CD14-positive monocyte (primary cell): Measurements from ENCODE around the gene BCOR. TPM values are rescaled to one million over a fixed set of nuclear protein-coding genes. Genes with fewer than 3 reads are reported as not detected.
A peak's percentile ranks its signal among the peaks of the same experiment; 100 is the strongest.

Experiments
- DNase-seq, 3 donors: peaks; one replicate each; pipeline ENCODE4 v3.0.0-alpha.2; 2011 to 2022
- H2AFZ ChIP-seq: 2 replicates; pipeline ENCODE4 v1.6.0; 2012; ENCODE audit warnings: mild to moderate bottlenecking, low read depth, low read length, inconsistent platforms; ENCODE audit not compliant: insufficient read depth, poor library complexity, severe bottlenecking
- H3K27ac ChIP-seq, 2 donors: 1 replicate in 1 of 2; 2 replicates in 1 of 2; pipeline ENCODE4 v1.5.1; 2012 to 2013; ENCODE audit warnings: low read length in 2 of 2, control low read depth in 1 of 2, inconsistent platforms in 1 of 2, low read depth in 1 of 2, mild to moderate bottlenecking in 1 of 2
- H3K27me3 ChIP-seq, 2 donors: one replicate each; pipeline versions ENCODE4 v1.6.0 to v1.6.1; 2011 to 2013; ENCODE audit warnings: low read length in 2 of 2; ENCODE audit not compliant: control insufficient read depth in 2 of 2, insufficient read depth in 2 of 2
- H3K36me3 ChIP-seq, 2 donors: replicated peaks in 1 of 2; 1 replicate in 1 of 2; 2 replicates in 1 of 2; pipeline versions ENCODE4 v1.5.1 to v1.6.1; 2012 to 2013; ENCODE audit warnings: low read length in 2 of 2, control low read depth in 1 of 2, inconsistent platforms in 1 of 2, mild to moderate bottlenecking in 1 of 2; ENCODE audit not compliant: insufficient read depth in 2 of 2, control insufficient read depth in 1 of 2
- H3K4me1 ChIP-seq, 2 donors: 1 replicate in 1 of 2; 2 replicates in 1 of 2; pipeline versions ENCODE4 v1.5.1 to v1.6.1; 2012 to 2013; ENCODE audit warnings: low read length in 2 of 2, control low read depth in 1 of 2, inconsistent platforms in 1 of 2, mild to moderate bottlenecking in 1 of 2, moderate library complexity in 1 of 2; ENCODE audit not compliant: insufficient read depth in 2 of 2, control insufficient read depth in 1 of 2
- H3K4me2 ChIP-seq: replicated peaks from 2 replicates; pipeline ENCODE3; 2012; ENCODE audit warnings: low read length, moderate library complexity, mild to moderate bottlenecking; ENCODE audit not compliant: poor library complexity, severe bottlenecking; ENCODE audit errors: extremely low read depth
- H3K4me3 ChIP-seq, 3 experiments: fragments of 200-600 bp in 1 of 3; sonication (generic) in 1 of 3; replicated peaks in 1 of 3; 1 replicate in 2 of 3; 2 replicates in 1 of 3; pipeline ENCODE4 v1.5.1; 2011 to 2013; ENCODE audit warnings: low read length in 3 of 3, mild to moderate bottlenecking in 3 of 3, control low read depth in 2 of 3, low read depth in 2 of 3, inconsistent platforms in 1 of 3, moderate library complexity in 1 of 3
- H3K79me2 ChIP-seq: 2 replicates; pipeline ENCODE4 v1.6.0; 2012; ENCODE audit warnings: mild to moderate bottlenecking, control low read depth, inconsistent platforms, low read length, moderate library complexity; ENCODE audit not compliant: insufficient read depth
- H3K9ac ChIP-seq: 2 replicates; pipeline ENCODE4 v1.6.0; 2017; ENCODE audit warnings: low read length, mild to moderate bottlenecking; ENCODE audit not compliant: insufficient read depth, poor library complexity, severe bottlenecking
- H3K9me3 ChIP-seq, 2 donors: replicated peaks in 1 of 2; 1 replicate in 1 of 2; 2 replicates in 1 of 2; pipeline versions ENCODE4 v1.5.1 to v1.6.1; 2012 to 2013; ENCODE audit warnings: low read length in 2 of 2, control low read depth in 1 of 2; ENCODE audit not compliant: control insufficient read depth in 1 of 2, insufficient read depth in 1 of 2
- H4K20me1 ChIP-seq: 2 replicates; pipeline ENCODE4 v1.6.0; 2012; ENCODE audit warnings: mild to moderate bottlenecking, low read length, control low read depth, moderate library complexity; ENCODE audit not compliant: insufficient read depth
- H3K27ac Mint-ChIP-seq, 7 donors: one replicate each; pipeline ENCODE4 v1.8.0; 2020; ENCODE audit warnings: mild to moderate bottlenecking in 7 of 7, mixed read lengths in 7 of 7, moderate library complexity in 6 of 7, inconsistent platforms in 2 of 7
- H3K27me3 Mint-ChIP-seq, 3 donors: one replicate each; pipeline ENCODE4 v1.8.0; 2021 to 2022; ENCODE audit warnings: low read depth in 3 of 3, mild to moderate bottlenecking in 3 of 3, mixed read lengths in 3 of 3, moderate library complexity in 3 of 3, inconsistent platforms in 1 of 3
- H3K36me3 Mint-ChIP-seq, 2 donors: one replicate each; pipeline ENCODE4 v1.8.0; 2020; ENCODE audit warnings: mixed read lengths in 2 of 2, inconsistent platforms in 1 of 2, mild to moderate bottlenecking in 1 of 2
- H3K4me1 Mint-ChIP-seq: one replicate; pipeline ENCODE4 v1.8.0; 2020; ENCODE audit warnings: mild to moderate bottlenecking, mixed read lengths
- H3K4me3 Mint-ChIP-seq, 2 donors: one replicate each; pipeline ENCODE4 v1.8.0; 2020; ENCODE audit warnings: mild to moderate bottlenecking in 2 of 2, mixed read lengths in 2 of 2, moderate library complexity in 1 of 2
- H3K9me3 Mint-ChIP-seq, 7 donors: one replicate each; pipeline ENCODE4 v1.8.0; 2020 to 2022; ENCODE audit warnings: mixed read lengths in 7 of 7, mild to moderate bottlenecking in 6 of 7, moderate library complexity in 6 of 7, inconsistent platforms in 2 of 7
- WGBS: methylation state at CpG from one replicate; pipeline ENCODE4 v1.1.5; 2013; ENCODE audit warnings: missing lambda C conversion rate; ENCODE audit not compliant: insufficient coverage; 5-methylcytosine and 5-hydroxymethylcytosine counted together
- intact Hi-C, 2 donors: fragments of 100-400 bp; cut with micrococcal nuclease; formaldehyde crosslinking; loops; one replicate each; pipeline versions ENCODE4 v1.15.0 to v1.15.1; 2023
- polyA plus RNA-seq, 3 donors: library from polyadenylated mRNA; depleted of rRNA in 1 of 3; unstranded in 2 of 3; stranded (reverse) in 1 of 3; fragments of 300-500 nt in 2 of 3; fragments of >200 nt in 1 of 3; fragmentation: Illumina TruSeq in 2 of 3; gene quantifications; 1 replicate in 2 of 3; 2 replicates in 1 of 3; pipeline ENCODE4 v1.2.3, GENCODE V29; 2012 to 2021
- TF ChIP-seq, protein P1 (sequence below): fragments of 200-600 bp; IDR thresholded peaks from one replicate; pipeline ENCODE4 v1.8.0; 2022; ENCODE audit warnings: antibody characterized with exemption, mild to moderate bottlenecking

BCOR gene
- polyA plus RNA-seq, 3 donors, result 1.1 to 8.2 (median 2.6) TPM

GRCh38 chrX:40093586-40093985, 4.2 kb downstream of the BCOR start:
- no peak for DNase-seq
- WGBS, result 89% methylated on average over 3 of the region's 10 CpGs
- Histone ChIP-seq H3K27me3 (peaks cover 2 to 16% of the 10 kb centered on the region in 2 donors), H3K9ac (no peak overlapping the region), H3K4me2 (peak overlapping the region; percentile 86), H3K79me2 (peaks cover 78% of the 10 kb centered on the region), H3K9me3 (no peaks in the 10 kb centered on the region), H3K36me3 (no peaks in the 10 kb centered on the region), H2AFZ (no peak overlapping the region), H3K4me1 (peaks cover 30 to 46% of the 10 kb centered on the region in 2 donors), H4K20me1 (peaks cover 73% of the 10 kb centered on the region), H3K4me3 (no peak overlapping the region), H3K27ac (no peak overlapping the region)
- intact Hi-C loops, result no loop called here
- Mint-ChIP-seq H3K4me3 (peak overlapping the region; percentile 84 to 94), H3K27me3 (peaks cover 0 to 63% (median 27%) of the 10 kb centered on the region in 3 donors), H3K9me3 (peaks cover 0 to 24% (median 17%) of the 10 kb centered on the region in 7 donors), H3K36me3 (peaks cover 4 to 8% of the 10 kb centered on the region in 2 donors), H3K4me1 (peaks cover 44% of the 10 kb centered on the region), H3K27ac (peak overlapping the region in 1 of 7 donors; percentile 5)
- TF ChIP-seq, protein P1, sequence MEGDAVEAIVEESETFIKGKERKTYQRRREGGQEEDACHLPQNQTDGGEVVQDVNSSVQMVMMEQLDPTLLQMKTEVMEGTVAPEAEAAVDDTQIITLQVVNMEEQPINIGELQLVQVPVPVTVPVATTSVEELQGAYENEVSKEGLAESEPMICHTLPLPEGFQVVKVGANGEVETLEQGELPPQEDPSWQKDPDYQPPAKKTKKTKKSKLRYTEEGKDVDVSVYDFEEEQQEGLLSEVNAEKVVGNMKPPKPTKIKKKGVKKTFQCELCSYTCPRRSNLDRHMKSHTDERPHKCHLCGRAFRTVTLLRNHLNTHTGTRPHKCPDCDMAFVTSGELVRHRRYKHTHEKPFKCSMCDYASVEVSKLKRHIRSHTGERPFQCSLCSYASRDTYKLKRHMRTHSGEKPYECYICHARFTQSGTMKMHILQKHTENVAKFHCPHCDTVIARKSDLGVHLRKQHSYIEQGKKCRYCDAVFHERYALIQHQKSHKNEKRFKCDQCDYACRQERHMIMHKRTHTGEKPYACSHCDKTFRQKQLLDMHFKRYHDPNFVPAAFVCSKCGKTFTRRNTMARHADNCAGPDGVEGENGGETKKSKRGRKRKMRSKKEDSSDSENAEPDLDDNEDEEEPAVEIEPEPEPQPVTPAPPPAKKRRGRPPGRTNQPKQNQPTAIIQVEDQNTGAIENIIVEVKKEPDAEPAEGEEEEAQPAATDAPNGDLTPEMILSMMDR, result no peak

GRCh38 chrX:40092808-40093435, 4.8 kb downstream of the BCOR start:
- Histone ChIP-seq H3K9ac (no peak overlapping the region), H3K27me3 (peaks cover 2 to 19% of the 10 kb centered on the region in 2 donors), H3K4me1 (peaks cover 28 to 42% of the 10 kb centered on the region in 2 donors), H3K79me2 (peaks cover 84% of the 10 kb centered on the region), H3K36me3 (no peaks in the 10 kb centered on the region), H4K20me1 (peaks cover 80% of the 10 kb centered on the region), H3K27ac (no peak overlapping the region), H3K9me3 (no peaks in the 10 kb centered on the region), H2AFZ (no peak overlapping the region), H3K4me2 (no peak overlapping the region), H3K4me3 (no peak overlapping the region)
- Mint-ChIP-seq H3K9me3 (peaks cover 0 to 24% (median 15%) of the 10 kb centered on the region in 7 donors), H3K4me1 (peaks cover 49% of the 10 kb centered on the region), H3K36me3 (peaks cover 4 to 8% of the 10 kb centered on the region in 2 donors), H3K27me3 (peaks cover 0 to 65% (median 28%) of the 10 kb centered on the region in 3 donors), H3K27ac (no peak overlapping the region), H3K4me3 (no peak overlapping the region)
- TF ChIP-seq, protein P1, result no peak
- 100% methylated on average over 1 of the region's 9 CpGs for WGBS
- intact Hi-C loops, result no loop called here
- DNase-seq, result no peak
